Measurements from ENCODE around the gene KCNH1.

Gene KCNH1

GRCh38 chr1:211133836-211134669, at the start of gene KCNH1:
Gene KCNH1 (minus strand): TSS chr1:211134148. CDS start chr1:211133945, 203 bp downstream.
- DNase-seq (ENCODE audit: low read depth) = peak; percentile 50
- H3K4me3 ChIP-seq (ENCODE audit: low read length) = peak within 1 kb of the TSS; percentile 17
- TF ChIP-seq CTCF (IDR thresholded peaks at IDR 0.05; ENCODE audit: insufficient read depth, low read depth, low read length, missing control alignments) = peak; percentile 44

- no peak for TF ChIP-seq CTCF (IDR thresholded peaks at IDR 0.05; ENCODE audit: insufficient read depth, low read depth, low read length, missing control alignments)
- no peak for DNase-seq (ENCODE audit: low read depth)
- no peak overlapping the region for H3K4me3 ChIP-seq (ENCODE audit: low read length)
Observed at GRCh38 chr1:211182746-211183145, 48.8 kb upstream of the KCNH1 start.

GRCh38 chr1:211174375-211174774, 40.4 kb upstream of the KCNH1 start:
- no peak for TF ChIP-seq CTCF (IDR thresholded peaks at IDR 0.05; ENCODE audit: insufficient read depth, low read depth, low read length, missing control alignments)

GRCh38 chr1:211172657-211173056, 38.7 kb upstream of the KCNH1 start:
- no peak overlapping the region for H3K4me3 ChIP-seq (ENCODE audit: low read length)
- no peak for TF ChIP-seq CTCF (IDR thresholded peaks at IDR 0.05; ENCODE audit: insufficient read depth, low read depth, low read length, missing control alignments)
- DNase-seq (ENCODE audit: low read depth) = no peak

More at GRCh38 chr1:211174375-211174774, 40.4 kb upstream of the KCNH1 start:
- peak; percentile 87 for DNase-seq (ENCODE audit: low read depth)
- H3K4me3 ChIP-seq (ENCODE audit: low read length) = no peak overlapping the region

GRCh38 chr1:211169353-211169752, 35.4 kb upstream of the KCNH1 start:
- H3K4me3 ChIP-seq (ENCODE audit: low read length) = no peak overlapping the region
- DNase-seq (ENCODE audit: low read depth) = no peak
- no peak for TF ChIP-seq CTCF (IDR thresholded peaks at IDR 0.05; ENCODE audit: insufficient read depth, low read depth, low read length, missing control alignments)

GRCh38 chr1:211158866-211159265, 24.9 kb upstream of the KCNH1 start:
- TF ChIP-seq CTCF (IDR thresholded peaks at IDR 0.05; ENCODE audit: insufficient read depth, low read depth, low read length, missing control alignments) = no peak
- no peak overlapping the region for H3K4me3 ChIP-seq (ENCODE audit: low read length)
- no peak for DNase-seq (ENCODE audit: low read depth)

GRCh38 chr1:211155040-211155439, 21.1 kb upstream of the KCNH1 start:
- DNase-seq (ENCODE audit: low read depth) = no peak
- TF ChIP-seq CTCF (IDR thresholded peaks at IDR 0.05; ENCODE audit: insufficient read depth, low read depth, low read length, missing control alignments) = no peak
- H3K4me3 ChIP-seq (ENCODE audit: low read length) = no peak overlapping the region

All from epithelial cell of esophagus (primary cell).